Stimulated activated CD4-positive, alpha-beta T cell treated with anti-CD3 and anti-CD28 coated beads, Interleukin-1b, Interleukin-23, amount 100 ng/mL, for 1 hour (primary cell): ENCODE data around the gene ATP6V0C.

ENCODE experiments used
- DNase-seq, 2 donors: peaks; one replicate each; pipeline ENCODE4 v3.0.0-alpha.2; 2020; ENCODE audit warnings: low read depth in 2 of 2

Gene ATP6V0C

GRCh38 chr16:2490190-2491105, 23.3 kb upstream of the ATP6V0C start:
- DNase-seq = no peak

DNA sequence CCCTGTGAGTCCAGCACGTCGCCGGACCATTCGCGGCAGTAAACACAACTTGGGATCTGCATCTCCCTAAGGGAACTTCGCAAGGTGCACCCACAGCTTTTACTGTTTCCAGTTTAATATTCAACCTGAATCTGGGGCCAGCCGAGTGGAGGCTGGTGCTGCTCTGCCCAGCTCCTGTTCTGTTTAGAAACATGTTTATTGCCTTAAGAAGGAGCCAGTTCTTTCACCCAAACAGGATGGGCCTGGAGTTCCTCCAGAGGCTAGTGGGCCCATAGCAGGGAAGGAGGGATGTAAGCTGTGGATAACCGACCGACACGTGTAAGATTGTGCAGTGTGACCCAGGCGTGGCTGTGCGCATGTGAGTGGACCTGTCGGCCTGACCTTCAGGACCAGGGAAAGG, 21.5 kb upstream of the ATP6V0C start:
- no peak for DNase-seq

- no peak for DNase-seq
These were observed 20.1 kb upstream of the ATP6V0C start for GRCh38 chr16:2493605-2494004.

GRCh38 chr16:2494616-2495015, 19.1 kb upstream of the ATP6V0C start:
- DNase-seq = no peak

GRCh38 chr16:2495041-2495440, 18.7 kb upstream of the ATP6V0C start:
- DNase-seq = no peak

GRCh38 chr16:2496223-2497115, 17.3 kb upstream of the ATP6V0C start:
- DNase-seq = no peak

- no peak for DNase-seq
These were observed 16.6 kb upstream of the ATP6V0C start for GRCh38 chr16:2497116-2497630.

DNA sequence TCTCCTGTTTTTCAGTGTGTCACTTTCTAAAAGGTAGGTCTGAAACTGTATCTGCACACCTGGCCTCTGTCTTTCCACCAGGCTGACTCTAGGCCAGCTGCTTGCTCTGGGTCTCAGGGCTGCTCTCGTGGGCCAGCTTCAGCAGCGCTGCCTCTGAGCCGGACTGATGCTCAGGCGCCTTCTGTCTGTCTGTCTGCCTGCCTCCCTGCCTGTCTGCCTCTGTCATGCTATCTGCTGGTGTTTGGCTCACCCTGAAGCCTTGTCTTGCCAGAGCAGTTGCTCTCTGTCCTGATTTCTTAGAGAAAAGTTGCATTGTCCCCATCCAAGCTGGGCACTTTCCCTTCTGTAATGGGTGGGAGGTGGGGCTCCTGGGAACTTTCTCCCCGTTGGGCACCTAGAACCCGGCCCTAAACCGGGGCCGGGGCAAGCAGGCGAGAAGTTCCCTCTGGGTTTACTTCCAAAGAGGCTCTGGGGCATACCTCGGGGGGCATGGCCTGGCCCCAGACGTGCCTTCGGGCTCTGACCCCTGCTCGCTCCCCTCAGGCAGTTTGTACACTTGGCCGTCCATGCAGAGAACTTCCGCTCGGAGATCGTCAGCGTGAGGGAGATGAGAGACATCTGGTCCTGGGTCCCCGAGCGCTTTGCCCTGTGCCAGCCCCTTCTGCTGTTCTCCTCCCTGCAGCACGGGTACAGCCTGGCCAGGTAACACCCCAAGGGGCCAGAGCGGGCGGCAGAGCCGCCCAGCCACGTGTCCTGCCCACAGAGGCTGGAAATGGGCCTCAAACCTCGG, 15.9 kb upstream of the ATP6V0C start:
- no peak for DNase-seq

- no peak for DNase-seq
These were observed 15.1 kb upstream of the ATP6V0C start for GRCh38 chr16:2498531-2499253.

DNA sequence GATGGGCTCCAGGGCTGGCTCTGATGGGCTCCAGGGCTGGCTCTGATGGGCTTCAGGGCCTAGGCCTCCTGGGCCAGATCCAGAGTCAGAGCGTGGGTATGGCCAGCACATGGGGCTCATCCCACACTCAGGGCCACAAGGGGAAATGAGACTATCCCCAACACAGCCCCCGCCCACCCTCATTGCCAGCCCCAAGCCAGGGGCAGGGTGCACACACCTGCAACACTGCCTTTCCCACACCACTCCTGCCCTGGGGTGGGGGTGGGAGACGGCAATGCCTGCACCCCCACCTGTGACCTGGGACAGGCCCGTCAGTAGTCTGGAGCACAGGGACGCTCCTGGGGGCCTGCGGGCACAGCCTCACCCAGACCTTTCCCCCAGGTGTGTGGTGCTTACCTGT, 14.3 kb upstream of the ATP6V0C start:
- no peak for DNase-seq

GRCh38 chr16:2499890-2500429, 13.8 kb upstream of the ATP6V0C start:
- no peak for DNase-seq

DNA sequence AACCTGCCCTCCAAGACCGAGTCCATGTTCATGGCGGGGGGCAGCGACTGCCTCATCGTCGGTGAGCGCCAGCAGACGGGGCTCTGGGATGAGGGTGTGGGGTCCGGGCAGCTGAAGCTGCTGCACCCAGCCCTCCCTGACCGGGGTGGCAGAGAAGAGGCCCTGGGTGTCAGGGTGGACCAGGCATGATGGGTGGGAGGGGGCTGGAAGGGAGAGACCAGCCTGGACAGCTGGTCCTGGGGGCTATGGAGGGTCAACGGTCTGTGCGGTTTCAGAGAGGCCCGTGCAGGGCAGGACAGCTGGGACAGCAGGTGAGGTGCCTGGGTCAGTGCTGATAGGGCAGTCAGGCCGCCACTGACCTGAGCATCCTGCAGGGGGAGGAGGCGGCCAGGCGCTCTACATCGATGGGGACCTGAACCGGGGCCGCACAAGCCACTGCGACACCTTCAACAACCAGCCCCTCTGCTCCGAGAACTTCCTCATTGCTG, 13.3 kb upstream of the ATP6V0C start:
- DNase-seq = no peak

DNA sequence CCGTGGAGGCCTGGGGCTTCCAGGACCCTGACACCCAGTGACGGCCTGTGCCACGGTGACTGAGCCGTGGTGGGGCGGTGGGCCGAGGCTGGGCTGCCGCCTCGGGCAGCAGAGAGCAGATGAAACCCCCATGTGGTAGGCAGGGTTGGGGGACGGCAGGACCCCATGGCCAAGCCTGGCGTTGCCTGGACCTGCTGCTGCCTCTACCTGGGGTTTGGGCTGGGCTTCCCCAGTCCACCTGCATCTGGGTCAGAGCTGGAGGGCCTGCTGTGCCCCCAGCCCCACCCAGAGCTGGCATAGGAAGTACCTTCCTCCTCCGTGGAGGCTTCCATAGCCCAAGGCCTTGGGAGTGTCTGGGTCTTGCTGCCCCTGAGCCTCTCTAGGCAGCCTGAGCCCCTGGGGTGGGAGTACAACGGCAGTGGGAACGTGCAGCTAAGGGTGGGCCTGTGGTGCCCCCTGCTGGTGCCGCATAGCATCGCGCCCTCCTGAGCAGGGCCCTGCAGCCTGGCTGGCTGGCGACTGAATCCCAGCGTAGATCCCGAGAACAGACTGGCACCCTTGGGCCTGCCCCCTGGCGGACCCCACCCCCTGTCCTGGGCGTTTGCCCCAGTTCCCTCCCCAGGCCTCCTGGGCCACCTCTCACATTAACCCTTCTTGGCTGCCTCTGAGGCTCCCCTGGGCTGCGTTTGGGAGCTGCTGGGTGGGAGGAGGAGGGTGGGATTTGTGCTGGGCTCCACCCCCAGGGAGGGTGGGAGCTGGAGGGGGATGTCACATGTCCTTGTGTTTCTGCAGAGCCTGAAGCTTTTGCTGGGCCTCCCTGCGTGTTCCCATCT, 12.6 kb upstream of the ATP6V0C start:
- peak; percentile 52 to 77 for DNase-seq

DNA sequence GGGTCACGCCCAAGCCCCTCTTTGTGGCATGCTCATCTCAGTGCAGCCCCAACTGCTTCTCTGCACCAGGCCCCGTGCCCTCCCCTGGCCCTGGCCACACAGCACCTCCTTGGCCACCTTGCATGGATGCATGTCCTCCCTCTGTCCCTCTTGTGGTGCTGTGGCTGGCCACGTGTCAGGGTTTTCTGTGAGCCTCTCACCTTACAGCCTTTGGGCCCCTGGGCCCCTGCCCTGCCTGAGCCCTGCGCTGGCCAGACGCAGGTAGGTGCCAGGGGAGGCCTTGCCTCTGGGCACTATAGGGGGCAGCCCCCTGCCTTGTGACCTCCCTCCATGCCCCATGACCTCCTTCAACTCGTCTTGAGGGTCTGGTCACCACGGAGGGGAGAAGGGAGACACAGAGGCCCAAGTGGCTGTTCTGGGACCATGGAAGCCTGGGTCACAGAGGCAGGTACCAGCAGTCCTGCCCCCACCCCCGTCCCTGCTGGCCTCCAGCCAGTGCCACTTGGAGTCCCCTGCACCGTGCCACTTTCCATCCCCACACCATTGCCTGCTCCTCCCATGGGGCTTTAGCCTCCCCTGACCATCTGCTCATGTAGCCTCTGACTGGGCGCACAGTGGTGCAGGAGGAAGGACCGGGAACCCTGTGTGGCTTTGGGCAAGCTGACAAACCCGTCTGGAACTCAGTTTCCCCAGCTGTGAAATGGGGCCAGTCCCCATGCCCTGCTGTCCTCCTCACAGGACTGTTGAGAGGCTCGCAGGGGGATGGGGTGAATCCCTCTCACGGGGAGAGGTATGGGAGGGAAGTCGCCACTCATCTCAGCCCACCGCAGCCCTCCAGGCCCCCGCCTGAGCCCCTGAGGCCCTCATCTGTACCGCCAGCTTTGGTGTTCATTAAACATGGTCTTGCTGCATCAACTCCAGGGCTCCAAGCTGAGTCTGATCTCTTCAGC, 11.5 kb upstream of the ATP6V0C start:
- DNase-seq = no peak

DNA sequence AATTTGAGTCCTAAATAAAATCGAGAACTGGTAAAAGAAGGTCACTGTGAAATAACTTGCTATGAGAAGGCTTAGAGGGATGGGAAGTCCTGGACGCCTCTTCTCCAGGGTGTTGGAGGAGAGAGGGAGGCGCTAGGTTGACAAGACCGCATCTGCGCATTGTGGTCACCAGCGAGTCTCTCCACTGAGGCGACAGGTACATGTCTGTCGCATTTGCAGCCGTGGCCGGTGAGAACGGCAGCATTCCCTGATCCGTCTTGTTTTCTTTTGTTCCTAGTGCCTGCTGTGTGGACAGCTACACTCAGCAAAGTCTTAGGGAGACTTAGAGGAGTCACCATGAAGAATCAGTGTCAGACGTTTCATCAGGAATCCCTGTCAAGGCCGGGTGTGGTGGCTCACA, 8.1 kb upstream of the ATP6V0C start:
- DNase-seq = no peak

GRCh38 chr16:2507052-2507659, 6.6 kb upstream of the ATP6V0C start:
- DNase-seq = no peak

GRCh38 chr16:2507665-2508064, 6.1 kb upstream of the ATP6V0C start:
- DNase-seq = no peak
